A549 treated with CORT108297 at 1 μM for 4 hours (cell line): ENCODE results near the gene ALKBH4. TPM values are rescaled to one million over a fixed set of nuclear protein-coding genes. Genes with fewer than 3 reads are reported as not detected.

ENCODE experiments used
- total RNA-seq: library from RNA; stranded (reverse); fragments of 200-300 nt; extraction: Qiagen RNA extraction; gene quantifications from 5 replicates; pipeline ENCODE4 v1.2.3, GENCODE V29; 2022

The ALKBH4 gene
- 8.8 to 12.7 TPM (median 12.3 TPM) in 5 replicates for total RNA-seq

GRCh38 chr7:102464577-102465280 lies at the start of gene ALKBH4, which contains the start of gene LRWD1:
Gene ALKBH4 (minus strand): TSS chr7:102464863. CDS start chr7:102464836, 27 bp downstream.
Gene LRWD1 (plus strand): TSS chr7:102464984. CDS start chr7:102465081, 97 bp downstream.

GRCh38 chr7:102478314-102479208 lies 13.9 kb upstream of the ALKBH4 start, which contains the start of gene POLR2J:
Gene POLR2J (minus strand): TSS chr7:102478922. CDS start chr7:102478860, 62 bp downstream.

GRCh38 chr7:102433219-102434038 lies 31.2 kb downstream of the ALKBH4 start, which contains the start of gene ORAI2:
Gene ORAI2 (plus strand): TSS chr7:102433575. CDS start chr7:102438957, 5,382 bp downstream.

Other genes with a start within 250 kb of the ALKBH4 start
- gene SH2B2, start 178.0 kb downstream of the ALKBH4 start, total RNA-seq = 2.6 to 4.2 TPM (median 3.6 TPM) in 5 replicates
- gene SPDYE6, start 108.4 kb downstream of the ALKBH4 start, total RNA-seq = not detected in 5 replicates
- 20.6 to 23.7 TPM (median 23.6 TPM) in 5 replicates for gene PRKRIP1, start 68.5 kb downstream of the ALKBH4 start, total RNA-seq
- gene ORAI2, start 31.3 kb downstream of the ALKBH4 start, total RNA-seq = 25.4 to 43.0 TPM (median 39.0 TPM) in 5 replicates
- 23.4 to 36.6 TPM (median 34.0 TPM) in 5 replicates for gene LRWD1, start 121 bp upstream of the ALKBH4 start, total RNA-seq
- gene POLR2J, start 14.1 kb upstream of the ALKBH4 start, total RNA-seq = 106 to 112 TPM (median 109 TPM) in 5 replicates
- 1.4 to 1.8 TPM (median 1.6 TPM) in 5 replicates for gene RASA4B, start 52.9 kb upstream of the ALKBH4 start, total RNA-seq
- gene UPK3BL2, start 78.8 kb upstream of the ALKBH4 start, total RNA-seq = 2.1 to 3.8 TPM (median 2.7 TPM) in 5 replicates
- not detected in 5 replicates for gene SPDYE2, start 86.4 kb upstream of the ALKBH4 start, total RNA-seq
- gene POLR2J3, start 107.7 kb upstream of the ALKBH4 start, total RNA-seq = 16.8 to 37.3 TPM (median 29.9 TPM) in 5 replicates
- 1.7 to 2.4 TPM (median 2.2 TPM) in 5 replicates for gene RASA4, start 151.9 kb upstream of the ALKBH4 start, total RNA-seq
- 7.9 to 14.2 TPM (median 13.0 TPM) in 5 replicates for gene UPK3BL1, start 177.9 kb upstream of the ALKBH4 start, total RNA-seq
- gene SPDYE2B, start 185.5 kb upstream of the ALKBH4 start, total RNA-seq = not detected in 5 replicates
- gene POLR2J2, start 206.8 kb upstream of the ALKBH4 start, total RNA-seq = 0.10 to 0.75 TPM (median 0.52 TPM) in 5 replicates